ENCODE results near the gene PSMA6. TPM values are rescaled to one million over a fixed set of nuclear protein-coding genes. Genes with fewer than 3 reads are reported as not detected.

PSMA6 gene
- total RNA-seq, 1 experiment from 2014 or later: 210 TPM

DNA sequence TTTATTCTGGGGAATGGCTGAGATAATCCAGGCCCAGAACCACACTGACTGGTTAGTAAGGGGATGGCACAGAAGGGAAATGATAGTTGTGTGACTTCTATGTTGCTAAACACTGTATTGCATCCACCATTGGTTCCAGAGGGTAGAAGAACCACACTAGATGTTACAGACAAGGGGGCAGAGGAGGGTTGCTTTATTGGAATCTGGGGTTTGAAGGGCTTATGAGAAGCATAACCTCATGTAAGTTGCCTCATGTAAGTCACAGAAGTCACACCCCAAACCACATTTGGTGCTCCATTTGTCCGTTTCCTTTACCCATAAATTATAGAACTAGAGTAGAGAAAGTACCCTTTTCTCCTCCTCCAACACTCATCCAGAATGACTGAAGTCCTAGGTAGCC, 5.5 kb upstream of the PSMA6 start (continued):
- no peak for TF ChIP-seq GTF2I (CRISPR knock-in tag; conservative IDR thresholded peaks at IDR 0.05)
- TF ChIP-seq, protein P1, sequence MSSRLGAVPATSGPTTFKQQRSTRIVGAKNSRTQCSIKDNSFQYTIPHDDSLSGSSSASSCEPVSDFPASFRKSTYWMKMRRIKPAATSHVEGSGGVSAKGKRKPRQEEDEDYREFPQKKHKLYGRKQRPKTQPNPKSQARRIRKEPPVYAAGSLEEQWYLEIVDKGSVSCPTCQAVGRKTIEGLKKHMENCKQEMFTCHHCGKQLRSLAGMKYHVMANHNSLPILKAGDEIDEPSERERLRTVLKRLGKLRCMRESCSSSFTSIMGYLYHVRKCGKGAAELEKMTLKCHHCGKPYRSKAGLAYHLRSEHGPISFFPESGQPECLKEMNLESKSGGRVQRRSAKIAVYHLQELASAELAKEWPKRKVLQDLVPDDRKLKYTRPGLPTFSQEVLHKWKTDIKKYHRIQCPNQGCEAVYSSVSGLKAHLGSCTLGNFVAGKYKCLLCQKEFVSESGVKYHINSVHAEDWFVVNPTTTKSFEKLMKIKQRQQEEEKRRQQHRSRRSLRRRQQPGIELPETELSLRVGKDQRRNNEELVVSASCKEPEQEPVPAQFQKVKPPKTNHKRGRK (CRISPR knock-in tag; IDR thresholded peaks at IDR 0.05; ENCODE audit: borderline replicate concordance): no peak

DNA sequence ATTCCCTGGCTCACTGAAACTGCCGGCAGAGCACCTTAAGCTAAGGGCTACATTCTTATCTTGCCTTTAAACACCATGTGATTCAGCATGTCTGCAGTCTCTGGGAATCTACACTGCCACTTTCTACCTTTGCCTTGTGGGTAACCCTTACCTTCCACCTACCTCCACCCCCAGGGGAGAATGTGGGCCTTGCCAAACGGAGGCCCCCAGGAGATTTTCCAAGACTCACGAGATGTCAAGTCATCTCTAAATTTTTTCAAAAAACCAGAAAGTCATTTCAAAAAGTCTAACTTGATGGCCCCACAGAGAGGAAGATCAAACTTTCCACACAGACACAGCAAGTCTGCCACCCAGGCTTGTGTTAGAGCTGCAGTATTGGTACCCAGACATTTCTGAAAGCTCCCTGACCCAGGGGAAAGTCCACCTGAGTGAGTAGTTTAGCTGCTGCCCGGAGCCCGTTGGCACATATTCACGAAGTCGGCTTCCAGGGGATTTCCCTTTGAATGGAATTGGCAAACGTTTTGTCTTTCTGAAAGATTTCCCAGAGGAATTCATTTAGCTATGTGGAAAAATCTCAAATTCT, 4.7 kb upstream of the PSMA6 start:
- no peaks in the 10 kb centered on the region for H3K9me3 Mint-ChIP-seq
- DNase-seq (ENCODE audit: low spot score): no peak
- TF ChIP-seq, protein P1 (CRISPR knock-in tag; IDR thresholded peaks at IDR 0.05; ENCODE audit: borderline replicate concordance): no peak
- TF ChIP-seq MXD4 (CRISPR knock-in tag; IDR thresholded peaks at IDR 0.05; ENCODE audit: borderline replicate concordance) (no peak), FOXJ3 (CRISPR knock-in tag; IDR thresholded peaks at IDR 0.05; ENCODE audit: borderline replicate concordance) (no peak), SMAD3 (CRISPR knock-in tag; IDR thresholded peaks at IDR 0.05; ENCODE audit: borderline replicate concordance) (no peak), TEAD4 (CRISPR knock-in tag; IDR thresholded peaks at IDR 0.05) (no peak), NFE2L1 (CRISPR knock-in tag; IDR thresholded peaks at IDR 0.05) (no peak), ZNF138 (CRISPR knock-in tag; conservative IDR thresholded peaks at IDR 0.05) (no peak)
- TF ChIP-seq, protein P2, sequence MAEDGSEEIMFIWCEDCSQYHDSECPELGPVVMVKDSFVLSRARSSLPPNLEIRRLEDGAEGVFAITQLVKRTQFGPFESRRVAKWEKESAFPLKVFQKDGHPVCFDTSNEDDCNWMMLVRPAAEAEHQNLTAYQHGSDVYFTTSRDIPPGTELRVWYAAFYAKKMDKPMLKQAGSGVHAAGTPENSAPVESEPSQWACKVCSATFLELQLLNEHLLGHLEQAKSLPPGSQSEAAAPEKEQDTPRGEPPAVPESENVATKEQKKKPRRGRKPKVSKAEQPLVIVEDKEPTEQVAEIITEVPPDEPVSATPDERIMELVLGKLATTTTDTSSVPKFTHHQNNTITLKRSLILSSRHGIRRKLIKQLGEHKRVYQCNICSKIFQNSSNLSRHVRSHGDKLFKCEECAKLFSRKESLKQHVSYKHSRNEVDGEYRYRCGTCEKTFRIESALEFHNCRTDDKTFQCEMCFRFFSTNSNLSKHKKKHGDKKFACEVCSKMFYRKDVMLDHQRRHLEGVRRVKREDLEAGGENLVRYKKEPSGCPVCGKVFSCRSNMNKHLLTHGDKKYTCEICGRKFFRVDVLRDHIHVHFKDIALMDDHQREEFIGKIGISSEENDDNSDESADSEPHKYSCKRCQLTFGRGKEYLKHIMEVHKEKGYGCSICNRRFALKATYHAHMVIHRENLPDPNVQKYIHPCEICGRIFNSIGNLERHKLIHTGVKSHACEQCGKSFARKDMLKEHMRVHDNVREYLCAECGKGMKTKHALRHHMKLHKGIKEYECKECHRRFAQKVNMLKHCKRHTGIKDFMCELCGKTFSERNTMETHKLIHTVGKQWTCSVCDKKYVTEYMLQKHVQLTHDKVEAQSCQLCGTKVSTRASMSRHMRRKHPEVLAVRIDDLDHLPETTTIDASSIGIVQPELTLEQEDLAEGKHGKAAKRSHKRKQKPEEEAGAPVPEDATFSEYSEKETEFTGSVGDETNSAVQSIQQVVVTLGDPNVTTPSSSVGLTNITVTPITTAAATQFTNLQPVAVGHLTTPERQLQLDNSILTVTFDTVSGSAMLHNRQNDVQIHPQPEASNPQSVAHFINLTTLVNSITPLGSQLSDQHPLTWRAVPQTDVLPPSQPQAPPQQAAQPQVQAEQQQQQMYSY (CRISPR knock-in tag; IDR thresholded peaks at IDR 0.05): no peak
- TF ChIP-seq, protein P3, sequence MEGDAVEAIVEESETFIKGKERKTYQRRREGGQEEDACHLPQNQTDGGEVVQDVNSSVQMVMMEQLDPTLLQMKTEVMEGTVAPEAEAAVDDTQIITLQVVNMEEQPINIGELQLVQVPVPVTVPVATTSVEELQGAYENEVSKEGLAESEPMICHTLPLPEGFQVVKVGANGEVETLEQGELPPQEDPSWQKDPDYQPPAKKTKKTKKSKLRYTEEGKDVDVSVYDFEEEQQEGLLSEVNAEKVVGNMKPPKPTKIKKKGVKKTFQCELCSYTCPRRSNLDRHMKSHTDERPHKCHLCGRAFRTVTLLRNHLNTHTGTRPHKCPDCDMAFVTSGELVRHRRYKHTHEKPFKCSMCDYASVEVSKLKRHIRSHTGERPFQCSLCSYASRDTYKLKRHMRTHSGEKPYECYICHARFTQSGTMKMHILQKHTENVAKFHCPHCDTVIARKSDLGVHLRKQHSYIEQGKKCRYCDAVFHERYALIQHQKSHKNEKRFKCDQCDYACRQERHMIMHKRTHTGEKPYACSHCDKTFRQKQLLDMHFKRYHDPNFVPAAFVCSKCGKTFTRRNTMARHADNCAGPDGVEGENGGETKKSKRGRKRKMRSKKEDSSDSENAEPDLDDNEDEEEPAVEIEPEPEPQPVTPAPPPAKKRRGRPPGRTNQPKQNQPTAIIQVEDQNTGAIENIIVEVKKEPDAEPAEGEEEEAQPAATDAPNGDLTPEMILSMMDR (IDR thresholded peaks at IDR 0.05): no peak
- TF ChIP-seq, protein P4, sequence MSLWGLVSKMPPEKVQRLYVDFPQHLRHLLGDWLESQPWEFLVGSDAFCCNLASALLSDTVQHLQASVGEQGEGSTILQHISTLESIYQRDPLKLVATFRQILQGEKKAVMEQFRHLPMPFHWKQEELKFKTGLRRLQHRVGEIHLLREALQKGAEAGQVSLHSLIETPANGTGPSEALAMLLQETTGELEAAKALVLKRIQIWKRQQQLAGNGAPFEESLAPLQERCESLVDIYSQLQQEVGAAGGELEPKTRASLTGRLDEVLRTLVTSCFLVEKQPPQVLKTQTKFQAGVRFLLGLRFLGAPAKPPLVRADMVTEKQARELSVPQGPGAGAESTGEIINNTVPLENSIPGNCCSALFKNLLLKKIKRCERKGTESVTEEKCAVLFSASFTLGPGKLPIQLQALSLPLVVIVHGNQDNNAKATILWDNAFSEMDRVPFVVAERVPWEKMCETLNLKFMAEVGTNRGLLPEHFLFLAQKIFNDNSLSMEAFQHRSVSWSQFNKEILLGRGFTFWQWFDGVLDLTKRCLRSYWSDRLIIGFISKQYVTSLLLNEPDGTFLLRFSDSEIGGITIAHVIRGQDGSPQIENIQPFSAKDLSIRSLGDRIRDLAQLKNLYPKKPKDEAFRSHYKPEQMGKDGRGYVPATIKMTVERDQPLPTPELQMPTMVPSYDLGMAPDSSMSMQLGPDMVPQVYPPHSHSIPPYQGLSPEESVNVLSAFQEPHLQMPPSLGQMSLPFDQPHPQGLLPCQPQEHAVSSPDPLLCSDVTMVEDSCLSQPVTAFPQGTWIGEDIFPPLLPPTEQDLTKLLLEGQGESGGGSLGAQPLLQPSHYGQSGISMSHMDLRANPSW (CRISPR knock-in tag; conservative IDR thresholded peaks at IDR 0.05; ENCODE audit: low read depth): no peak
- CTCF ChIA-PET: no interaction called here
- no peak for ATAC-seq
- H3K4me1 Mint-ChIP-seq: no peaks in the 10 kb centered on the region; the same call in 1 of the 2 replicates
- no peaks in the 10 kb centered on the region for H3K27me3 Mint-ChIP-seq (ENCODE audit: low read depth)
- H3K27ac Mint-ChIP-seq: peak overlapping the region; percentile 61; the same call in 1 of the 2 replicates
- POLR2A ChIA-PET: interaction anchor here (0.7 kb wide), 1 partner anchor 22 kb away, joined by 3 read pairs; no protein-coding TSS in a partner anchor
- H3K36me3 Mint-ChIP-seq: no peaks in the 10 kb centered on the region
- no peak overlapping the region for H3K4me3 Mint-ChIP-seq
